SJCRH30 (cell line): ENCODE measurements around the gene CALML4. TPM values are rescaled to one million over a fixed set of nuclear protein-coding genes. Genes with fewer than 3 reads are reported as not detected.
A peak's percentile ranks its signal among the peaks of the same experiment; 100 is the strongest.
"Not testable (repeated sequence)": the region's sequence is repeated elsewhere in the genome, so short reads cannot be mapped to it uniquely, and the experiment has no call there.

Experiments
- DNase-seq, 2 experiments: peaks; one replicate each; pipeline ENCODE4 v3.0.0-alpha.2; 2015 to 2020
- H3K27ac ChIP-seq: fragments of 250-450 bp; sonication (Bioruptor Pico); 2 replicates; pipeline ENCODE4 v1.5.1; 2020; ENCODE audit warnings: mild to moderate bottlenecking, moderate library complexity
- H3K27me3 ChIP-seq: fragments of 250-450 bp; sonication (Bioruptor Pico); 2 replicates; pipeline ENCODE4 v1.5.1; 2020; ENCODE audit warnings: mild to moderate bottlenecking, moderate library complexity
- H3K36me3 ChIP-seq: fragments of 250-450 bp; sonication (Bioruptor Pico); 2 replicates; pipeline ENCODE4 v1.5.1; 2020; ENCODE audit warnings: mild to moderate bottlenecking, moderate library complexity
- H3K4me1 ChIP-seq: fragments of 250-450 bp; sonication (Bioruptor Pico); 2 replicates; pipeline ENCODE4 v1.5.1; 2020; ENCODE audit warnings: mild to moderate bottlenecking, moderate library complexity
- H3K4me3 ChIP-seq: fragments of 250-450 bp; sonication (Bioruptor Pico); 2 replicates; pipeline ENCODE4 v1.5.1; 2020; ENCODE audit warnings: mild to moderate bottlenecking, moderate library complexity
- H3K9me3 ChIP-seq: fragments of 250-450 bp; sonication (Bioruptor Pico); replicated peaks from 2 replicates; pipeline ENCODE4 v1.5.1; 2020; ENCODE audit warnings: mild to moderate bottlenecking, moderate library complexity
- total RNA-seq: library from RNA; depleted of rRNA; stranded (reverse); fragments of >200 nt; shearing (Covaris generic); gene quantifications from 2 replicates; pipeline ENCODE4 v1.2.3, GENCODE V29; 2014; rRNA removed

CALML4 gene, protein sequence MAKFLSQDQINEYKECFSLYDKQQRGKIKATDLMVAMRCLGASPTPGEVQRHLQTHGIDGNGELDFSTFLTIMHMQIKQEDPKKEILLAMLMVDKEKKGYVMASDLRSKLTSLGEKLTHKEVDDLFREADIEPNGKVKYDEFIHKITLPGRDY
- total RNA-seq: 5.0 and 7.5 TPM in 2 replicates

DNA sequence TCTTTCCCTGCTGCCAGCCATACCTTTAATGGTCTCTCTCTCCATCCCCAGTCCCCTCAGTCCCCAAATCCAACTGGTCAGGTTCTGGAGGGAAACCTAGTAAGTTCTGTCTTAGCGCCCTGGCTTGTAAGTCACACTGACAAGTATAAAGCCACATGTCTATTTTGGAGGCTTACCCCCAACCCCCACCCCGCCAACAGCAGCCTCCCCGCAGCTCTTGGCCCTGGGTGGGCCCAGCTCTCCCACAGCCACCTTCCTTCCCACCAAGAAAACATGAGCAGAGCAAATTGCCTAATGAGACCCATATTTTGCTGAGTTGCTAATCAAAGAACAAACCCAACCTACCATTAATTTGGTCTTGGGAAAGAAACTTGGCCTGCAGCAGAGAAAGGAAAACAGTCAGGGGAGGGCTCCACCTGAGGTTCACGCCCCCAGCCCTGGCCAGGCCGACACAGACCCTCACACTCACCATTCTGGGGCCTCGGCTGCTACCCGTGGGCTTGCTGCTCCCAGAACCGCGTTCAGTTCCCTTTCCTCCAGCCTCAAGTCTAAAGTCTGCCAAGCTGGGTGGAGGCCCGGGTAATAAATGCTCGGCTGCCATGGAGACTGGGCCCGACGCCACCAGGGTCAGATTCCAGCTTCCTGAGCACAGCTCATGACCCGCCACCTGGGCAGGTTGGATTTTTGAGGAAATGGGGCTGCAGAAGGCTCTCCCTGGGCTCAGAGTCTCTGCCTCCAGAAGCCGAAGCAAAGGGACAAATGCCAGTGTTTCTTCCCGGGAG lies at the start of gene CALML4:
CALML4 (minus strand) TSS at position 557 of the 782 bp plus-strand sequence; CDS start at position 472, 85 bp downstream.
- no peaks in the 10 kb centered on the region for H3K27me3 ChIP-seq
- no peak within 1 kb of the TSS for H3K27ac ChIP-seq
- H3K9me3 ChIP-seq: no peaks in the 10 kb centered on the region
- H3K4me1 ChIP-seq: no peaks in the 10 kb centered on the region
- H3K4me3 ChIP-seq: no peak within 1 kb of the TSS
- H3K36me3 ChIP-seq: no peaks in the 10 kb centered on the region; the same call in none of the 2 replicates
- no peak for DNase-seq

DNA sequence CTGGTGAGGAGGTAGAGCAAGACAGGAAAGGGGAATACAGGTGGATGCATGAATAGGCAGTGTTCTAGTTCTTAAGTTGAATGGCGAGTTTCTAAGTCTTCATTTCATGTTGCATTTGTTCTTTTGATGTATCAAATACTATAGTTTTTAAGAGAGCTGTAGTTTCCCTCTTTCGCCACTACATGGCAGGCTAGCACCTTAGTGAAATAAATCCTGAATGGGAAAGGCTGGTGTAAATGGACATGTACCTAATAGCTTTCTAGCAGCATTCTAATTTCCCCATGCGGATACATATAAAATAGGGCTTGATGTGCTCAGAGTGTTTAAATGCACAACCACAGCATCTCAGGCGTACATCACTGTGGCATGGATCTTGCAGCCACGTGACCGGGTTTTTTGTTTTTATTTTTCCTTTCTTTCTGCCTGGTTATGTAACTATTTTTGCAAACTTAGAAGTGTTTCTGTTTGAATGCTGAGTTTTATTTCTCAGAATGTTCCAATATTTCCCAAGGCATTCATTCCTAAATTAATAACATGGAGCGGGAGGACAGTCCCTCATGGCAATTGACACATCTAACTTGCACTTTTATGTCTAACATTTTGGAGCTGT lies 47.9 kb upstream of the CALML4 start:
- no peak overlapping the region for H3K27ac ChIP-seq
- H3K27me3 ChIP-seq: no peaks in the 10 kb centered on the region; the same call in none of the 2 replicates
- no peak overlapping the region for H3K4me3 ChIP-seq
- peak; percentile 52 to 84 for DNase-seq
- no peaks in the 10 kb centered on the region for H3K4me1 ChIP-seq
- H3K9me3 ChIP-seq: peaks cover 7% of the 10 kb centered on the region; the same call in 1 of the 2 replicates
- H3K36me3 ChIP-seq: no peaks in the 10 kb centered on the region

DNA sequence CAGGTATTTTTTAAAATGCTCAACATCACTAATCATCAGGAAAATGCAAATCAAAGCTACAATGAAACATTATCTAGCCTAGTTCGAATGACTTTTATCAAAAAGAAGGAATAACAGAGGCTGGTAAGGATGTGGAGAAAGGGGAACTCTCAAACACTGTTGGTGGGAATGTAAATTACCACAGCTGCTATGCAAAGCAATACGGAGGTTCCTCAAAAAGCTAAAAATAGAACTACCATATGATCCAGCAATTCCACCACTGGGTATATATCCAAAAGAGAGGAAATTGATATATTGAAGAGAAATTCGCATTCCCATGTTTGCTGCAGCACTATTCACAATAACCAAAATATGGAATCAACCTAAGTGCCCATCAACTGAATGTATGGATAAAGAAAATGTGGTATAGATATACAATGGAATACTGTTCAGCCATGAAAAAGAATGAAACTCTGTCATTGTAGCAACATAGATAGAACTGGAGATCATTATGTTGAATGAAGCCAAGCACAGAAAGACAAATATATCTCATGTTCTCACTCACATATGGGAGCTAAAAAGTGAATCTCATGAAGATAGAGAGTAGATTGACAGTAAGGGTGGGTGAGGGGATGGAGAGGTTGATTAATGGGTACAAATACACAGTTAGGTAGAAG lies 44.1 kb upstream of the CALML4 start:
- Histone ChIP-seq H3K4me1 (no peaks in the 10 kb centered on the region), H3K9me3 (peaks cover 11% of the 10 kb centered on the region), H3K36me3 (no peaks in the 10 kb centered on the region), H3K27me3 (no peaks in the 10 kb centered on the region; the same call in 1 of the 2 replicates), H3K27ac (no peak overlapping the region), H3K4me3 (no peak overlapping the region)
- no peak for DNase-seq

DNA sequence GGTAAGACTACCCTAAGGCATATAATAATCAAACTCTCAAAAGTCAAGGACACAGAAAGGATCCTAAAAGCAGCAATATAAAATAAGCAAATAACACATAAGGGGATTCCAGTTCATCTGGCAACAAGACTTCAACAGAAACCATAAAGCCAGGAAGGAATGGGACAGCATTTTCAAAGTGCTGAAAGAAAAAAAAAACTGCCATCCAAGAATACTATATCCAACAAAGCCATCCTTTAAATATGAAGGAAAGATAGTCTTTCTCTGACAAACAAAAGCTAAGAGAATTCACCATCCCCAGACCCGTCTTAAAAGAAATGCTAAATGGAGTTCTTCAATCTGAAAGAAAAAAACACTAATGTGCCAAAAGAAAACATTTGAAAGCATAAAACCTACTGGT lies 39.1 kb upstream of the CALML4 start:
- no peak overlapping the region for H3K4me3 ChIP-seq
- H3K27me3 ChIP-seq: no peaks in the 10 kb centered on the region
- H3K9me3 ChIP-seq: peaks cover 16% of the 10 kb centered on the region
- H3K27ac ChIP-seq: no peak overlapping the region
- DNase-seq: no peak
- no peaks in the 10 kb centered on the region for H3K36me3 ChIP-seq
- H3K4me1 ChIP-seq: no peaks in the 10 kb centered on the region

DNA sequence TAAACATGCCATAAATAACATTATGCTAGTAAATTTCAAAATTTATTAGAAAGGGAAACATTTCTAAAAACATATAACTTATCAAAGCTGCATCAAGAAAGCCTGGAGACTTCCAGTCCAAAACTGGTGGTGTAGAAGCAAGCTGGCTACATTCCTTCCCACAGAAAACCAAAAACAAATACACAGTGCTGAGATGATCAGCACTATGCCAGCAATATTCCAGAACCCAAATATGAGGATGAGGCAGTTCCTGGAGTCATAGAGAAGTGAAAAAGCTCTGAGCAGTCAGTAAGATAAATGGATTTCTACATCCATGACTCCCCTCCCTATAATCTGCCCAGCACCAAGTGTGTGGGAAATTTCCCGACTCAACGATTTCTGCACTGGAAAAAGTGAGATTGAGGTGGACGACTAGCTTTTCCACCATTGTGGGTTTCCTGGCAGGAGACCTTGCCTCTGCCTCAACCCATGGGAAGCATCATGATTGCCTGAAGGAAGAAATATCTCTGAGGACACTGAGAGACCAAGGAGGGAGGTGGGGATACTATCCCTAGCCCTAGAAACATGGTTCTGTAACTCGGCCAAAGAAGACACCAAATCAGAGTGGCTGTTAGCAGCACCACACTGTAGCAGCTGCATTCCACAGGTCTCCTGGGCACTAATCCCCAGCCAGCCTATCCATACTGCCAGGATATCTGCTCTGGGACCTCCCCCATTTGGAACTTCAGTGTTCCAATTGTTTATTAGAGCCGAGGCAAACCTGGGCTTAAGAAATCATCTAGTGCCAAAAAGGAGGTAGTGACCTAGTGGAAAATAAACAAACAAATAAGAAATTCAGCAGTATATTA lies 36.2 kb upstream of the CALML4 start:
- H3K27ac ChIP-seq: no peak overlapping the region
- no peaks in the 10 kb centered on the region for H3K27me3 ChIP-seq
- H3K36me3 ChIP-seq: no peaks in the 10 kb centered on the region
- H3K4me3 ChIP-seq: no peak overlapping the region
- no peaks in the 10 kb centered on the region for H3K4me1 ChIP-seq
- peak in 1 of 2 experiments; percentile 45 for DNase-seq
- peaks cover 10% of the 10 kb centered on the region for H3K9me3 ChIP-seq

DNA sequence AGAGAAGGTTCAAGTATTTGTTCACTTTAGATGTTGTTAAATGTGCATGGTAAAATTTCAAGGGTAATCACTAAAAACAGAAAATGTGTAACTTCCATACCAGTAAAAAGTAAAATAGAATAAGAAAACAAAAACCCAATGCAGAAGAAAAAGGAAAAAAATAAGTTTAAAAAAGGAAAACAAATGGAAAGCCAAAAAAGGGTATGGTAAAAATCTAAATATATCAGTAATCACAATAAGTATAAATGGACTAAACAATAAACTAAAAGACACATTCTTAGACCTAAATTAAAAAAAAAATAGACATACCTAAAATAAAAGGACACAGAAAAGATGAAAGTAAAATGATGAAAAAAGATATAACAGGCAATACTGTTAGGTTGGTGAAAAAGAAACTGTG lies 33.9 kb upstream of the CALML4 start:
- peaks cover 3% of the 10 kb centered on the region; the same call in 1 of the 2 replicates for H3K9me3 ChIP-seq
- H3K27me3 ChIP-seq: no peaks in the 10 kb centered on the region
- no peaks in the 10 kb centered on the region; the same call in 1 of the 2 replicates for H3K4me1 ChIP-seq
- no peak overlapping the region for H3K4me3 ChIP-seq
- H3K27ac ChIP-seq: no peak overlapping the region
- no peak for DNase-seq
- no peaks in the 10 kb centered on the region for H3K36me3 ChIP-seq

DNA sequence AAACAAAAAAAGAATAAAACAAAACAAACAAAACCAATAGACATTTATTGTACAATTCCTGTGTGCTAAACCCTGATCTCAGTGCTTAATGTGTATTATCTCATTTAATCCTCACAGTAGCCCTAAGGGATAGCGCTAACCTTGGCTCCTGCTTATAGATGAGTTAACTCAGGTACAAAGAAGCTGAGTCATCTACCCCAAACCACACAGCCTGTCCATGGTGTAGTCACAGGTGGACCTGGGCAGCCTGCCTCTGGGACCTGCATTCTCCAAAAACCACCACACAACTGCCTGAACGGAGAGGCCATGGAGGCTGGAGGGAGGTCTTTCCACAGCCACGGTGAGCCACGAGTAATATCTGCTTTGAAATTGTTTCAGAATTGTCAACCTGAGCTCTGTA lies 29.9 kb upstream of the CALML4 start:
- DNase-seq: no peak
- Histone ChIP-seq H3K4me3 (no peak overlapping the region), H3K9me3 (no peaks in the 10 kb centered on the region), H3K4me1 (peaks cover 12% of the 10 kb centered on the region; the same call in 1 of the 2 replicates), H3K27me3 (no peaks in the 10 kb centered on the region), H3K27ac (no peak overlapping the region), H3K36me3 (no peaks in the 10 kb centered on the region)

DNA sequence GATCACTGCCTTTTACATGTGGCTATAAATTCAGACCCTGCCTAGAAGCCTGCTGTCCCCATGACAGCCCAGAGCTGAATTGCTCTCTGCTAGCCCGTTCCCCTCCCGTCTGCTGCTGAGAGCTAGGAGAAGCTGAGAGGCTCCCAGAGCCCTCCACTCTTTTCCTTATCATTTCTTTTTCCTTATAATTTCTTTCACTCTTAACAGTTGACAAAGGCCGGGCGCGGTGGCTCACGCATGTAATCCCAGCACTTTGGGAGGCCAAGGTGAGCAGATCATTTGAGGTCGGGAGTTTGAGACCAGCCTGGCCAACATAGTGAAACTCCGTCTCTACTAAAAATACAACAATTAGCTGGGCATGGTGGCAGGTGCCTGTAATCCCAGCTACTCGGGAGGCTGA lies 29.4 kb upstream of the CALML4 start:
- H3K36me3 ChIP-seq, DNase-seq, H3K9me3 ChIP-seq, H3K27me3 ChIP-seq, H3K27ac ChIP-seq: not testable (repeated sequence)
- Histone ChIP-seq H3K4me3 (peak overlapping the region; percentile 5; the same call in 1 of the 2 replicates), H3K4me1 (peaks cover 13% of the 10 kb centered on the region; the same call in 1 of the 2 replicates)

DNA sequence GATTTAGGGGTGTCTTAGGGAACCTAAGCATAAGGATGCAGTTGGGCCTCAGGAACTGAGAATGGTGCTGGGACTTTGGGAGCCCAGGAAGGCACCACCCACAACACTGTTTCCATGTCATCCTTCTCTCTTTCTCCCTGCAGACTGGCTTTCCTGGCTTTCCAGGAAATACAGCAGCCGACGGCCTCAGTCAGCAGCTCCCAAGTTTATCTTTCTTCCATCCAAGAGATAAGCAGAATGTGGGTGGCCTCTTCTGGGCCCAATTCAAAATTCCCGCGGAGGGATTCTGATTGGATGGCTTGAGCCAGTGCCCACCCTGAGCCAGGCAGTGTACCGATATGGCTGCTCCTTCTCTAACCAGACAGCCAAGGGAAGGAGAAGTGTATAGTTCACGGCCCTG lies 28.9 kb upstream of the CALML4 start:
- Histone ChIP-seq H3K27ac (no peak overlapping the region), H3K27me3 (no peaks in the 10 kb centered on the region), H3K9me3 (no peaks in the 10 kb centered on the region), H3K4me1 (peaks cover 13% of the 10 kb centered on the region; the same call in 1 of the 2 replicates), H3K36me3 (no peaks in the 10 kb centered on the region), H3K4me3 (peak overlapping the region; percentile 5; the same call in 1 of the 2 replicates)
- peak; percentile 54 to 65 for DNase-seq

DNA sequence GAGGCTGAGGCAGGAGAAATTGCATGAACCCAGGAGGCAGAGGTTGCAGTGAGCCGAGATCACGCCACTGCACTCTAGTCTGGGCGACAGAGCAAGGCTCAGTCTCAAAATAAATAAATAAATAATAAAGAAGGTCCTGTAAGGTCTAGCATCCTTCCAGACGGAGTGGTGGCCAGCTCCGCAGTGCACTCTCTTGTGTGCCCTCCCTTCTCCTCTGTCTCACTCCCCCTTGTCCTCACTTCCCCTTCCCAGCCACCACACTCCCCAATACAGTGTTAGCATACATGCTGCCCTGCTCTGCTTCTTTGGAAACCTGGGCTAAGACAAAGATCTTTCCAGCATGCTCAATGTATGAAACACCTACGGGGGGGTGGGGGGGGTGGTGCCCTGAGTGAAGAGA lies 27.8 kb upstream of the CALML4 start:
- H3K27ac ChIP-seq: no peak overlapping the region
- no peak for DNase-seq
- peaks cover 13% of the 10 kb centered on the region; the same call in 1 of the 2 replicates for H3K4me1 ChIP-seq
- no peaks in the 10 kb centered on the region for H3K9me3 ChIP-seq
- H3K4me3 ChIP-seq: no peak overlapping the region
- H3K27me3 ChIP-seq: no peaks in the 10 kb centered on the region
- no peaks in the 10 kb centered on the region for H3K36me3 ChIP-seq

DNA sequence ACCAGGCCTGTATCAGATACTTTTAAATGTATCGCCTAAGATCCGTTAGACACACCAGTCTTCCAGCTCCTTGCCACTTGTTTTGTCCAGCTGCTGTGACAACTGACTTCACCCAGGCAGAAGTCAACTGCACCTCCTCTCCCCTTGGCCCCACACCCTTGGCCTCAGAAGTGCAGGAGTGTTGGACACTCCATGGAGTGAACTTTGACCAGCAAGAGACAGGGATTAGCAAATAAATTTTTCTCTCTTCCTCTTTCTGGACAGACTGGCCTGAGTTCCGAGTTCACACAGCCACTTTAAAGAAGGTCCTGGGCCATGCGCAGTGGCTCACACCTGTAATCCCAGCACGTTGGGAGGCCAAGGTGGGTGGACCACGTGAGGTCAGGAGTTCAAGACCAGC lies 27.3 kb upstream of the CALML4 start:
- Histone ChIP-seq H3K4me3 (no peak overlapping the region), H3K36me3 (no peaks in the 10 kb centered on the region; the same call in 1 of the 2 replicates), H3K9me3 (no peaks in the 10 kb centered on the region), H3K4me1 (peaks cover 13% of the 10 kb centered on the region; the same call in 1 of the 2 replicates), H3K27ac (no peak overlapping the region), H3K27me3 (no peaks in the 10 kb centered on the region)
- DNase-seq: no peak

DNA sequence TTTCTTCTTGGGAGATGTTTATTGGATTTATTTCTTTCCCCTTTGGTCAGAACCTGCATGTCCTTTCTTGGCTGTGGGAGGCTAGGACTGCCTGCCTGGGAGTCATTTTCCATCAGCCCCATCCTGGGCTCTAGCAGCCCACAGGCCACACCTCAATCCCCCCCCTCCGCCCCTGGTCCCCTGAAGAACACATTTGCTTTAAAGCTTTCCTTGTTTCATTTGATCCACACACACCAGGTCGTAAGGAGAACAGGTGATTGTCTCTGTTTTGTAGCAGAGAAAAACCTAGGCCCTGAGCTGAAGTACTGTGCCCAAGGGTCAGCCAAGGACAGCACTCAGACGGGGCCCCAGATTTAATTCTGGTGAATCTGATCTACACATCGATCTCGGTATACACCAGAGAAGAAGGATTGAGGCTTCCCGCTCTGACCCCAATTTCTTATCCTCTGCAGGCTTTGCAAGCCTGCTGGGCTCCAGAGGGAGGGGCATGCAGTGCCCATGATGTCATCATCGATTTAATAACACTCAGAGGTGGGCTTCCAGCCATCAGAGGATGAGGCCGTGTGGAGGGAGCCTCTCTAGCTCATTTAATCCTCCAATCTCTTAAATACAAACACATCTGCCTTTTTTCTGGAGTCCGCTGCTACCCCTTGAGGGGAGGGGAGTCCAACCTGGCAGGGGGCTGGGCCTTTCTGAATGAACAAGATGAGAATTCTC lies 26.1 kb upstream of the CALML4 start:
- Histone ChIP-seq H3K27ac (no peak overlapping the region), H3K27me3 (no peaks in the 10 kb centered on the region), H3K4me1 (peaks cover 13% of the 10 kb centered on the region; the same call in 1 of the 2 replicates), H3K36me3 (no peaks in the 10 kb centered on the region; the same call in 1 of the 2 replicates), H3K4me3 (no peak overlapping the region), H3K9me3 (no peaks in the 10 kb centered on the region)
- DNase-seq: peak in 1 of 2 experiments; percentile 50
